Left cardiac atrium (tissue), 4 donors: ENCODE data around the gene LMAN1. TPM values are rescaled to one million over a fixed set of nuclear protein-coding genes. Genes with fewer than 3 reads are reported as not detected.

Source experiments
- ATAC-seq, 2 donors: fragments of 200-7000 bp; cut with Tn5 transposase; one replicate each; pipeline ENCODE4 v1.9.1; 2020; ENCODE audit warnings: mild to moderate bottlenecking in 2 of 2, moderate library complexity in 2 of 2
- DNase-seq: peaks from one replicate; pipeline ENCODE4 v3.0.0-alpha.2; 2020
- intact Hi-C, 2 donors: fragments of 100-400 bp; cut with DNase I; formaldehyde crosslinking; loops; one replicate each; pipeline versions ENCODE4 v1.14.1 to v1.15.1; 2022 to 2023
- total RNA-seq, 2 donors: library from RNA; stranded (reverse); fragmentation: NEBNext Ultra II Directional; extraction: Animal tissue kit (Norgen Biotek cat#: 25700); gene quantifications; one replicate each; pipeline ENCODE4 v1.2.1, GENCODE V29; 2021
- donor health status: DM: no; HTN: yes; CAD: no.
- donor health status: DM: no; HTN: yes; CAD: no; lungs with severe emphysema.
- donor health status: DM: yes; HTN: yes; CAD: no.
- donor health status: Dilated cardiomyopathy.

The LMAN1 gene
- total RNA-seq, 2 donors from 2014 or later, result 58.2 to 80.1 TPM

DNA sequence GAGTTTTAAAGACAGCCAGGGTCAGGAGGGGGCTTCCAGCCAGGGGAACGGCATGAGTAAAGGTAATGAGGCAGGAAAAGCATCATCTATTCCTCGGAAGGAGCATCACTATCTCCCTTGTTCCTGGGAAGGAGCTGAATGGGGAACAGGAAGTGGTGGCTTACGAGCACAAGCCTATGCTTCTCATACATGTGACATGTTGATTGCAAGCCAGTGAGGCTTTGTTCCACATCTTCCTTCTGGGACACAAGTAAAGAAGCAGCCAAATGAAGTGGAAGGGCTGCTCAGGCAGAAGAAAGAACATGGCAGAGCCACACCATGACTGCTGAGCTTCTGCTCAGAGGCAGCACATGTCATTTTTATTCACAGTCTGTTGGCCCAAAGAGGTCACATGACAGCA, 15.1 kb upstream of the LMAN1 start:
- intact Hi-C loops, result no loop called here
- DNase-seq (no peak), ATAC-seq (no peak)

DNA sequence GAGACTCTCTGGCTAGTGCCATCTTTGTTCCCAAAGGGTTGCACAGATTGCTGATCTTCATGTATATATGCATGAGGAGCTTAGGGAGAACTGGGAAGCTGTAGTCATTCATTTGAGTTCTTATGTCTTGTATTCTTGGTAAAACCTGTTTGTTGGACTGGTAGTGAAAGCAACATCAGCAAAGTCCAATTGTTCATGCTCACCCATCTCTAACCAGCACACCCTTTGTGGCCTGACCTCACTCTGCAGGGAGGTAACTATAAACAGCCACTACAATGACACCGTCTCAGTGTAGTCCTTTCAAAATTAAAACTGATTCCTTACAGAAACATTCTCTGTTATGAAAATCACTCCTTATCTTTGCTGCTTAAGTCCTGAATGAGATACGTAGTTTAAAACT, 13.9 kb upstream of the LMAN1 start:
- ATAC-seq, result no peak
- intact Hi-C loops, result no loop called here
- DNase-seq, result no peak

DNA sequence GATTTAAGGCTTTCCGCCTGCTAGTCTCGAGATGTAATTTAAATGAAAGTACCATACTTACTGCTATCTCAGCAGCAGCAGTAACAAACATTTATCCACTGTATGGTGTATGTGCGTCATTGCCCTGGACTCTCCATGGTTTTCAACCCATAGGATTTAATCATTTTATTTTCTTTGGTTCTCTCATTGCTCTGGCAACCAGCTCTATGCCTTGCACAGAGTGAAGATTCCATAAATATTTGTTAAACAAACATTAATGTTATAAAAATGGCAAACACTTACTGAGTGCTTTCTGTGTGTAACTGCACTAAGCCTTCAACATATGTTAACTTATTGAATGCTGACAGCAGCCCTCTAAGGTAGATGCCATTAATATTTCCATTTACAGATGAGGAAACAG, 1.3 kb upstream of the LMAN1 start:
- intact Hi-C loops, result no loop called here
- ATAC-seq, result no peak
- DNase-seq, result no peak

DNA sequence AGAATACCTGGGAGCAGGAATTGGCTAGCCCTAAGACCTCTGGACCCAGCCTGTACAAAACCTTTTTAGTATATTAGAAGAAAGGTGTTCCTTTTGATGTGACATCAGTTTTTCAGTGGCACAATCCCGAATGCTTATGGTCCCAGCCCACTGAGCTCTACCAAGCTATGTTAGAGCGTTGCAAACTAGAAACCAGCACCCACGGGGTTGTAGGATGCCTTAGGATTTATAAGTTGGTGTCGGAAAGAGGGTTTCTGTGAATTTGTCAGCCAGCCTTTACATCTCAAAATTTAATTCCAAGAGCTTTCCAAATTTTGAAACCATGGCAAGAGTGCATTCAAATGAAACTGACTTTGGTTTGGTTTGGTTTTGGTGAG, 499 bp upstream of the LMAN1 start:
- ATAC-seq (peak; percentile 7 to 35), DNase-seq (no peak)
- intact Hi-C loops, result no loop called here

DNA sequence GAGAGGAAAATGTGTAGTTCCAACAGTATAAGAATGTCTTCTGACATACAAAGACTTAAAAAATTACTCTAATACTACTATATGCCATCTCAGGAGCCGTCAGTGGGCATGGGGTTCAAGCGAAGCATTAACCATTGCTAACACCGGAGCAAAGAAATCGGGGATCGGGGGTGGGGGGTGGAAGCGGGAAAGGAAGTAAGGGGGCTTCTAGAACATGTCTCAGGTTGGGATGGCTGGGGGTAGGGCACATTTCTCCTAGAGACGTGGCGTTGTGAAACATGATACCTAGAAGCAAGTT, 702 bp downstream of the LMAN1 start:
- intact Hi-C loops, result no loop called here
- ATAC-seq (no peak), DNase-seq (peak; percentile 28)

DNA sequence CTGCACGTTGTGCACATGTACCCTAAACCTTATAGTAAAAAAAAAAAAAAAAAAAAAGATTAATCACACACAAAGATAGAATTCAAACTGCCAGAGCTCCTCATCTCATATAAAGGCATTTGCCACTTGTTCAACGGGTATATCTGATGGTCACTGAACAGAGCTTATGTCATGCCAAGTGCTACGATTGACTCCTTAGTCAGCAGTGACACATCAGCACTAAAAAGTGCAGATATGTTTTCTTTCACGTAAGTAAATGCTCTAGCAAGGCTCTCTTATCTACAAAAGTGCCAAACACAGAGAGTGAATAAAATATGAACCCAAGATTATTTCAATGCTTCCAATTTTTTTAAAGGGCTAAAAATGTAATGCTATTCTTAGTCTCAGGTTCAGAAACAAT, 1.1 kb downstream of the LMAN1 start:
- ATAC-seq (peak in 1 of 2 donors; percentile 29), DNase-seq (no peak)
- intact Hi-C loops, result no loop called here

DNA sequence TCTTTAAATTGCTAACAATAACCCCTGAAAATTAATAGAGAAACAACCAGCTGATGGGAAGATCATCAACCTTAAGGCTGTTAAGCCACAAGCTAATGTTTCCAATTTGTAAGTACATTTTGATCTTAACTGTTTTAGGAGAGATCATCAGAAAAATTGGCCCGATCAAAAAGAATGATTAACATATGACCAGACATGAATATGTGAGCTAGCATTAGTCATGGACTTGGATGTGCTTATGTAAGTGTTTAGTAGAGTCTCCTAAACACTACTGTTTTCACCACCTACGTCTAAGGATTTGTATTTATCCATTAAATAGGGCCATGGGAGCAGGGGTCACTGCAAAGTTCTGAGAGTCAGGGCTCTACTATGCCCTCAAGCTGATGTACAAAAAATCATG, 4.3 kb downstream of the LMAN1 start:
- no peak for ATAC-seq
- intact Hi-C loops, result no loop called here

DNA sequence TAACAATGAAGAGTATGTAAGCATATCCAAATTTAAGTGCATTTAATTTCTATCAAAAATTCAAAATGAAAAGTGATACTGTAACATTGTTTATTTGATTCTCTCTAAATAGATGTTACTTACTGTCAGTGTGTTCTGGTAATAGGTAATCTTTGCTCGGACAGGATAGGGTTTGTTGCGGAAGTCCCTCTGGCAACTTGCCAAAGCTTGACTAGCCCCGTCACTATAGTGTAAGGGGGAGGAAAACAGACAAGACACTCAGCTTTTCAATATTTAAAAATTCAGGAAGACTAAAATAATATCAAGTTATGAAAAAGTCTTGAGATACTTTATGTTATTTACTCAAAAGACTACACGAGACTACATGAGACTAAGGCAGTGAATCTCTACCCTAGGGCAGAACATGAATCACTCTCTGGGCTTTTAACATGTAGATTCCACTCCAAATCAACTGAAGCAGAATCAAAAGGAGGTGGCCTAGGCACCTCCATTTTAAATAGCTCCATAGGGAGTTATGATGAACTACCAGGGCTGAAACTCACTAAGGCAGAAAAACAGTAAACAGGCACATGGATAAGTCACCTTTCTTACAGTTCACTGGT, 5.9 kb downstream of the LMAN1 start:
- ATAC-seq, result no peak
- intact Hi-C loops, result no loop called here

More for the DNA sequence above, 4.3 kb downstream of the LMAN1 start:
- DNase-seq, result no peak

DNA sequence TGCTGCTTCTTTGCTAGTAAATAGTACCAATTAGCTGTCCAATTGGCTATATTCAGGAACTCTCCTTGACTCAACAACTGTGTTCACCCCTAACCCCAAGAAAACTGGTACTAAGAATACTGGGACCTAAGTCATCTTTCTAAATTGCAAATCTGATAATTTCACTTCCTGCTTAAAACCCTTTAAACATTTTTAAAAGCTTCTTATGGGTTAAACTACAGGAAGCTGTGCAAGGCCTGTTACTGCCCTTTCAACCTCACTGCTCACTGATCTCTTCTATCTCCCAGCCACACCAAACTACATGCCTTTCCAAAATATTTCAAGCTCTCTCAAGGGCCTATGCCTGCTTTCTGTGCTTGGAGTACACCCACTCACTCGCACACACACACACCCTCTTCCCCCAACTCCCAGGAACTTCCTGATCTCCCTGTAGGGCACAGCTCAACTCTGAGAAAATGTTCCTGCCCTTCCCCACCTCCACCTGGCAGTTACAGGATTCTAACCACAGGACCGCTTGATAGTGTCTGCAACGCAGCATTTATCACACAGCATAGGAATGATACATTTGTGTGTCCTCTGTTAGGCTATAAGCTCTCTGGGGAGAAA, 6.7 kb downstream of the LMAN1 start:
- DNase-seq, result no peak
- no peak for ATAC-seq
- intact Hi-C loops, result no loop called here

More for the DNA sequence above, 5.9 kb downstream of the LMAN1 start:
- no peak for DNase-seq

DNA sequence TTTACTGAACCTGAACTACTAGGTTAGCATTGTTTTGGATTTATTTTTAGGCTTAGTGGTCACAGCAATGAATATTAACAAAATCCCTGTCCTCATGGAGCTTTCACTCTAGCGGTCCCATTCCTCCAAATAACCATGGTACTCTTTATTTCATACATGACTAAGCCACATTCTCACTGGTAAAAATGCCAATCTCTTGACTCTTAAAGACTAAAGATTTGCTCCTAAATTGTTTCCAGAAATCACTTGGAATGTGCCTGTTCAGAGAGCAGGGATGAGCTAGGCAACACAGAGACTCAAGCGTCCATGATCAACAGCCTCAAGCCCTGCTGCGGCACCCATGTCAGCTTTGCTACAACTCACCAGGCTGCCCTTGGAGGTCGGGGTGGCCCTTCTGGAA, 13.5 kb downstream of the LMAN1 start:
- ATAC-seq (no peak), DNase-seq (no peak)
- intact Hi-C loops, result no loop called here

DNA sequence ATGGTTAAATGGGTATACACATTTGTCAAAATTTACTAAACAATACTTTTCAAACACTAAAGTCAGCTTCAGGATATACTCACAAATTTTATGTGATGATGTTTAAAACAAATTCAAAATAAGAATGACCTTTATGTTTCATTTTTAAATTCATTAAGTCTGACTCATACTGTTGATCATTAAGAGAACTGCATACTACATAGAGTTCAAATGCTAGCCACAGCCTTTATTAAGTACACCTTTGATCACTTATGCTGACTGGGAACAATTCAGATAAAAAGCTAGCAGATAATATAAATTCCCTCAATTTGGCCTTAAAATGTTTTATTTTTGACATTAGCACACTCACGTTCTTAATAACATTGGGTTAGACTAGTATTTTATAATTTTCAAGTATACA, 14.1 kb downstream of the LMAN1 start:
- DNase-seq (no peak), ATAC-seq (no peak)
- intact Hi-C loops, result no loop called here

DNA sequence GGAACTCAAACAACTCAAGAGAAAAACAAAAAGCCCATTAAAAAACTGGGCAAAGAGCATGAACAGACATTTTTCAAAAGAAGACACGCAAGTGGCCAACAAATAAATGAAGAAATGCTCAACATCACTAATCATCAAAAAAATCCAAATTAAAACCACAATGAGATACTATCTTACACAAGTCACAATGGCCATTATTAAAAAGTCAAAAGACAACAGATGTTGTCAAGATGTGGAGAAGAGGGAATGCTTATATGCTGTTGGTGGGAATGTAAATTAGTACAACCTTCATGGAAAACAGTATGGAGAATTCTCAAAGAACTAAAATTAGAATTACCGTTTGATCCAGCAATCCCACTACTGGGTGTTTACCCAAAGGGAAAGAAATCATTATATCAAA, 15.1 kb downstream of the LMAN1 start:
- no peak for DNase-seq
- intact Hi-C loops, result no loop called here
- ATAC-seq, result no peak

DNA sequence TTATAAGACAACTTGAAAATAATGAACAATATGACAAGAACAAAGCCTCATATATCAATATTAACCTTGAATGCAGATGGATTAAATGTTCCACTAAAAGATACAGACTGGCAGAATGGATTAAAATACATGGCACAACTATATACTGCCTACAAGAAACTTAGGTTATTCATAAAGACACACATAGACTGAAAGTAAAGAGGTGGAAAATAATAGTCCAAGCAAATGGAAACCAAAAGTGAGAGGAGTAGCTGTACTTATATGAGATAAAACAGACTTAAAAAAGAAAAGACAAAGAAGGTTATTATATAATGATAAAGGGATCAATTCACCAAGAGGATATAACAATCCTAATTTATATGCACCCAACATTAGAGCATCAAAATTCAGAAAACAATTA, 18.2 kb downstream of the LMAN1 start:
- no peak for DNase-seq
- intact Hi-C loops, result no loop called here
- ATAC-seq, result no peak

DNA sequence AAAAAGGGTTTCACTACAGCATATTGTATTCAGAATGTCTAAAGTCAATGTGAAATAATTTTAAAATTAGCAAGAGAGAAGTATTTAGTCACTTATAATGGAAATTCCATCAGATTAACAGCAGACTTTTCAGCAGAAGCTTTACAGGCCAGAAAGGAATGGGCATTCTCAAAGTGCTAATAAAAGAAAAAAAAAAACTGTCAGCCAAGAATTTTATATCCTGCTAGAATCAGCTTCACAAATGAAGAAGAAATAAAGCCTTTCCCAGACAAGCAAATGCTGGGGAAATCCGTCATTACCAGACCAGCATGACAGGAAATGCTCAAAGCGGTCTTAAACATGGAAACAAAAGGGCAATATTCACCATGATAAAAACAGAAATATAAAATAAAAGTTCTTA, 18.8 kb downstream of the LMAN1 start:
- DNase-seq, result no peak
- no peak for ATAC-seq
- intact Hi-C loops, result no loop called here

DNA sequence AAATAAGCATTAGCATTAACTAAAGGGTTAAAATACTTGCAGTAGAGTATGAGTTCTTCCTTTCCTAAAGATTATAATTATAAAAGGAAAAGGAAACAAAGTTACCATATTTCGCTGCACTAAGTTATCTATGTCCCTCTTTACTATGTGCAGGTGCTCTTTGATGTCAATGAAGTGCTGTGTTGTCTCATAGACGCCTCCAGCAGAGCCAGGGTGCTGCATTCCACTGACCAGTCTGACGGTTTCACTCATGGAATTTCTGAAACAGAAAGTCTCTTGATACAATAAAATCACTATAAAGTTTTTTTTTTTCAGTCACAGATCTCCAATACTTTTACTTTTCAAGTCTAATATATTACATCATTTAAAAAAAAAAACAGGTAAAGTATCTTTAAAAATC, 26.1 kb downstream of the LMAN1 start:
- intact Hi-C loops, result no loop called here
- DNase-seq, result no peak
- peak in 1 of 2 donors; percentile 55 for ATAC-seq

DNA sequence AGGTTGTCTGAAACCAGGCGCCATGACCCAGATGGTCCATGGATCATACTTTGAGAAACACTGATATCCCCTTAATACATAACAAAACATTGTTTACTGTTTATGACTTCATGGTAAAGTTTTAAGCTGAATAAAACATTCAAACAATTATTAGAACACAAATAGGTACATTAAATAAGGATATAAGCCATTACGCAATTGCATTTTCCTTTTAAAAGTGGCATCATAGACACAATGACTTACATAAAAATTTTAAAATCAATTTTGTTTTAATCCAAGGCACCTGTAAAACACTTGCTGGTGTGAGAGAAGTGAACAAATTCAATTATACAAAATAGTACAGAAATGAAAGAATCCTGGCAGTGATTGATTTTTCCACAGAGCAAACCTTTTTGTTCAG, 30.4 kb downstream of the LMAN1 start:
- intact Hi-C loops, result no loop called here
- no peak for DNase-seq
- no peak for ATAC-seq

DNA sequence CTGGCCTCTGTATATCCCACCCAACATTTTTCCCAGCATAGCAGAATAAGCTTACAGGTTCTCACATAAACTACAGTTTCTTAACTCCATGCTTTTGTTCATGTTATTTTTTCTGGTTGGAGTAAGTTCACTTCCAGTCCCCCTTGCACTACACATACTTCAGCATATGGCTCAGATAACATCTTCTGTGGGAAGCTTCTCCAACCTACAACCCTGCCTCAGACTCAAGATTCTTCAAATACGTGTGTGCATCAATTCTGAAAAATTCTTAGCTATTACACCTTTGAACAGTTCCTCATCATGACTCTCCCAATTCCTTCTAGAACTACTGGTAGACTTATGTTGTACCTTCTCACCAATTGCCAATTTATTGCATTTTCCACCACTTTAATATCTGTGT, 33.1 kb downstream of the LMAN1 start:
- no peak for ATAC-seq
- intact Hi-C loops, result no loop called here
- DNase-seq, result no peak

DNA sequence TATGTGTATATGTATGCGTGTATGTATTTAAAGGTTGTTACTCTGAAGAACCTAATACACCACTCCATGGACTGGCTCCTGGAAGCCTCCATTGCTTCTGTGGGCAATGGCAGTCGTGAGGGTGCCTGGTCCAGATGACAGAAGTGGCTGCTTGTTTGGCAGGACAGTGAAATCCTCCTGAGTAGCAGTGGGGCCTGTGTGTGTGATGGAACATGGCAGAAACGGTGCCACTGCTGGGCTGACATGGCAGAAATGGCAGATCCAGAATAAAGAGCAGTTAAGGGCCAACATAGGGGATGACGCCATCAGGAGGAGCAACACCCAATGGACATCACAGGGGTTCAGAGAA, 34.5 kb downstream of the LMAN1 start:
- no peak for ATAC-seq
- intact Hi-C loops, result no loop called here
- DNase-seq, result no peak

DNA sequence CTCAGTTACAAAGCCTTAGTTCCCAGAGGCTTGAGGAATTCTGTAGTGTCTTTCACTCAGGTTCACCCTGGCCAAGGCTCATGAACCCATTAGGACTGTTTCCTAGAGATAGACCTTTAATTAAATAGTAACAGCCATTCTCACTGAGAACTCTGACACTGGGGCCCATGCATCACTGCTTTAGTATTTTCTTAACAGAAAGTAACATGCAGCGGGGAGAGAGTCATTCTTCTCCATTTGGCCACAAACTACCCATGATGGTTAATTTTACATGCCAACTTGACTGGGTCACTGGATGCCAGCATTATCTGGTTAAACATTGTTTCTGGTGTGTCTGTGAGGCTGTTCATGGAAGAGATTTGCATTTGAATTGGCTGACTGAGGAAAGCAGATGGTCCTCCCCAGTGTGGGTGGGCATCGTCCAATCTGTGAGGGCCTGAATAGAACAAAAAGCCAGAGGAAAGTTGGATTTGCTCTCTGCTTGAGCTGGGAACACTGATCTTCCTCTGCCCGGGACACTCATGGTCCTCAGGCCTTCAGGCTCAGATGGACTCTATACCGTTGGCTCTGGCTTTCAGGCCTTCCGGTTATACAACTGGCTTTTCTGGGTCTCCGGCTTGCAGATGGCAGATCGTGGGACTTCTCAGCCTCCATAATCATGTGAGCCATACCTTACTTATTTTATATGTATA, 35.0 kb downstream of the LMAN1 start:
- ATAC-seq, result no peak
- intact Hi-C loops, result no loop called here
- no peak for DNase-seq

DNA sequence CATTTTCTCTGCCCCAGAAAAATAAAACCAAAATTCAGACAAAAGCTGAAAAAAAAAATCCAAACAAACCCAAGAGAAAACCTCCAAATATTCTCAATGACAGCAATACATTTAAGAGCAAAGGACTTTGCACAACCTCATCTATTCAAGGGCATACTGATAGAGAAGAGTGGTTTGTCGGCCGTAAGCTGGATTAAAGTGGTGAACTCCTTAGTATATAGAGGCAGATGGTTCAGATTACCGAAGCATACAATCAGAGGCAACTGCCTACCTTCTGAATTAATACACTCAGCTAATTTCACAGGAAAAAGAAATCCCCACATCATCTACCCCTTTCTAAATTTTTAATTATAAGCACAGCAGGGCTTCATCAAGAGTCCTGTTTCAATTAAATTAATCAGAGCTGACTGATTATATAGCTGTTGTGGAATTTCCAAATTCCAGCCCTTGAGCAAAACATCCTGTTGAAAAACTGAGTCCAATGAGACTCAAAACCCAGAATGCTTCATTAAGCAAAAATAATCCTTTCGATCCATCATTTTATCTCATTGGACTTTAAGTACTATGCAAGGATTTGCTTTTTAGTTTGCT, 40.5 kb downstream of the LMAN1 start, which contains the start of gene CPLX4:
Gene CPLX4 (minus strand): TSS at position 190 of the 591 bp plus-strand sequence. CDS start 187 bp downstream, at position 3.
- intact Hi-C loops, result no loop called here
- ATAC-seq, result no peak
- DNase-seq, result no peak

DNA sequence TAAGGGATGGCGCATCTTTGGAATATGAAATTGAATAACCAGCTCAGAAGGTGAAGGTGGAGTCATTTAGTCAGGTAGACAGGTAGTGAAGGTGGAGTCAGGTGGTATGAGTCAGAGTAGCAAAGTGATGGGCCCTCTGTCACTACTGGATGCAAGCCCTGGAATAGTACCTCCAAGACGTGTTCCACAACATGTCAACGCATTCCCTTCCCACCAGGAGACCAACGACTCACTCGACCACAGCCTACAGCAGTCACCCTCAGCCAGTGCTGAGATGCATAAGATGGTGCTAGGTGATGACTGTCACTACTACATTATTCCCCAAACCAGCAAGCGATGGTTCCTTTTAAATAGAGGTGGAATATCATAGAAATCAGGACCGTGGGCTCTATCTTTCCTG, 47.4 kb downstream of the LMAN1 start:
- ATAC-seq, result no peak
- DNase-seq, result no peak
- intact Hi-C loops, result no loop called here
